B cell (primary cell): ENCODE results near the gene ARHGAP15.

ENCODE experiments used
- EZH2 ChIP-seq: IDR thresholded peaks from 2 replicates; pipeline ENCODE4 v1.6.1; 2012; ENCODE audit warnings: borderline replicate concordance, low read depth, mild to moderate bottlenecking, moderate library complexity, low read length; ENCODE audit not compliant: insufficient read depth, poor library complexity, severe bottlenecking
- TF ChIP-seq, protein P1 (sequence below): fragments of 200-600 bp; IDR thresholded peaks from one replicate; pipeline ENCODE4 v1.8.0; 2022; ENCODE audit warnings: antibody characterized with exemption, mild to moderate bottlenecking

DNA sequence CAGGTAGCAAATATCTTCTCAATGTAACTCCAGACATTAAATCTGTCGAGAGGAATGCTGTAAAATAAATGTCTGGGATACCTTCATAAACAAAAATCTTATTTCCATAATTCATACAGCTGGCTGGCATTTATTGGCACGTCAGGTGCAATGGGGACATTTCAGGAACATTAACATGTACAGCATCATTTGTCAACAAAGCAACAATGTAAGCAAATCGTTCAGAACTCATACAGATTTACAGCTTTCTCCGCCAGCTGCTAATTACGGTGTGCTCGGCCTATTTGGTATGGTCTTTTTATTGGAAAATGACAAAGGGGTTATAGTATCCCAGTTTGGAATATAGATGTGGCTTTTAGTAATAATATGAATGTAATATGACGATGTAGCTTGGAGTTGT lies 464.9 kb downstream of the ARHGAP15 start:
- TF ChIP-seq, protein P1, sequence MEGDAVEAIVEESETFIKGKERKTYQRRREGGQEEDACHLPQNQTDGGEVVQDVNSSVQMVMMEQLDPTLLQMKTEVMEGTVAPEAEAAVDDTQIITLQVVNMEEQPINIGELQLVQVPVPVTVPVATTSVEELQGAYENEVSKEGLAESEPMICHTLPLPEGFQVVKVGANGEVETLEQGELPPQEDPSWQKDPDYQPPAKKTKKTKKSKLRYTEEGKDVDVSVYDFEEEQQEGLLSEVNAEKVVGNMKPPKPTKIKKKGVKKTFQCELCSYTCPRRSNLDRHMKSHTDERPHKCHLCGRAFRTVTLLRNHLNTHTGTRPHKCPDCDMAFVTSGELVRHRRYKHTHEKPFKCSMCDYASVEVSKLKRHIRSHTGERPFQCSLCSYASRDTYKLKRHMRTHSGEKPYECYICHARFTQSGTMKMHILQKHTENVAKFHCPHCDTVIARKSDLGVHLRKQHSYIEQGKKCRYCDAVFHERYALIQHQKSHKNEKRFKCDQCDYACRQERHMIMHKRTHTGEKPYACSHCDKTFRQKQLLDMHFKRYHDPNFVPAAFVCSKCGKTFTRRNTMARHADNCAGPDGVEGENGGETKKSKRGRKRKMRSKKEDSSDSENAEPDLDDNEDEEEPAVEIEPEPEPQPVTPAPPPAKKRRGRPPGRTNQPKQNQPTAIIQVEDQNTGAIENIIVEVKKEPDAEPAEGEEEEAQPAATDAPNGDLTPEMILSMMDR: no peak
- no peak for TF ChIP-seq EZH2
